GM12878 (cell line): ENCODE measurements around the gene GNAL. TPM values are rescaled to one million over a fixed set of nuclear protein-coding genes. Genes with fewer than 3 reads are reported as not detected.

Experiments used
- ATAC-seq: fragments of 200-7000 bp; cut with Tn5 transposase; 3 replicates; pipeline ENCODE4 v1.9.1; 2020; ENCODE audit warnings: mild to moderate bottlenecking, moderate library complexity
- BruUV-seq: library from RNA; stranded (reverse); fragments of 400-500 nt; replicated peaks from 2 replicates; lab custom pipeline; 2021; lab: Mats Ljungman, UMichigan
- CTCF ChIA-PET: fragments of 300-600 bp; sonication (Branson Sonifier 250); formaldehyde crosslinking; extraction: SDS; loops from one replicate; lab custom pipeline; 2021; ENCODE audit warnings: inconsistent platforms; lab: Yijun Ruan, JAX
- POLR2A ChIA-PET: fragments of 350-600 bp; formaldehyde crosslinking; extraction: SDS; loops from one replicate; lab custom pipeline; 2021; ENCODE audit warnings: inconsistent platforms; lab: Charles Lee
- RAD21 ChIA-PET: fragments of 300-600 bp; sonication (Branson Sonifier 250); formaldehyde crosslinking; loops from one replicate; lab custom pipeline; 2023; ENCODE audit warnings: antibody characterized with exemption; ENCODE audit not compliant: unreplicated experiment; lab: Charles Lee
- SMC1A ChIA-PET: fragments of 300-600 bp; sonication (Branson Sonifier 250); formaldehyde crosslinking; loops from one replicate; lab custom pipeline; 2023; ENCODE audit not compliant: unreplicated experiment, uncharacterized antibody; lab: Charles Lee
- DNase-seq: peaks from one replicate; pipeline ENCODE4 v3.0.0-alpha.2; 2011; ENCODE audit warnings: low read depth, low spot score
- FAIRE-seq: peaks from 3 replicates; lab custom pipeline; 2011; peaks lifted over from hg19 to GRCh38; lab: Jason Lieb, UNC
- H2AFZ ChIP-seq: 2 replicates; pipeline ENCODE4 v1.6.0; 2011; ENCODE audit warnings: low read depth, low read length, control low read depth; ENCODE audit not compliant: control insufficient read depth
- H3K27ac ChIP-seq: 2 replicates; pipeline ENCODE4 v1.5.1; 2011; ENCODE audit warnings: control low read depth; ENCODE audit not compliant: control insufficient read depth, insufficient read depth
- H3K27me3 ChIP-seq, 2 experiments: replicated peaks in 1 of 2; 2 replicates each; pipeline versions ENCODE4 v1.6.0 to v1.6.1; 2011; ENCODE audit warnings: low read length in 1 of 2; ENCODE audit not compliant: control insufficient read depth in 2 of 2, insufficient read depth in 2 of 2
- H3K36me3 ChIP-seq, 2 experiments: 2 replicates each; pipeline ENCODE4 v1.5.1; 2011; ENCODE audit warnings: low read length in 1 of 2; ENCODE audit not compliant: control insufficient read depth in 2 of 2, insufficient read depth in 2 of 2
- H3K4me1 ChIP-seq: 2 replicates; pipeline ENCODE4 v1.6.1; 2011; ENCODE audit warnings: mild to moderate bottlenecking, low read length, moderate library complexity, mixed read lengths; ENCODE audit not compliant: control insufficient read depth, insufficient read depth
- H3K4me2 ChIP-seq: 2 replicates; pipeline ENCODE4 v1.6.0; 2011; ENCODE audit warnings: control low read depth; ENCODE audit not compliant: control insufficient read depth, insufficient read depth
- H3K4me3 ChIP-seq: fragments of 200-600 bp; sonication (generic); 2 replicates; pipeline ENCODE4 v1.5.1; 2016
- H3K79me2 ChIP-seq: 2 replicates; pipeline ENCODE4 v1.6.0; 2011; ENCODE audit warnings: low read length; ENCODE audit not compliant: control insufficient read depth, insufficient read depth
- H3K9ac ChIP-seq: 2 replicates; pipeline ENCODE4 v1.8.0; 2011; ENCODE audit warnings: low read length, control low read depth, mixed read lengths; ENCODE audit not compliant: control insufficient read depth, insufficient read depth
- H3K9me3 ChIP-seq: replicated peaks from 3 replicates; pipeline ENCODE4 v1.5.1; 2011; ENCODE audit warnings: mild to moderate bottlenecking, low read length; ENCODE audit not compliant: control insufficient read depth, insufficient read depth
- H4K20me1 ChIP-seq: 2 replicates; pipeline ENCODE4 v1.6.0; 2011; ENCODE audit not compliant: control insufficient read depth, insufficient read depth
- CBX3 ChIP-seq: fragments of 200-600 bp; sonication (generic); IDR thresholded peaks from 2 replicates; pipeline ENCODE4 v1.6.1; 2016; ENCODE audit warnings: low read depth, borderline replicate concordance
- CHD2 ChIP-seq: IDR thresholded peaks from 2 replicates; pipeline ENCODE4 v1.6.1; 2011; ENCODE audit warnings: low read depth, low read length, improper control_type of control experiment, borderline replicate concordance
- IKZF2 ChIP-seq, 2 experiments: fragments of 450-650 bp; IDR thresholded peaks; 2 replicates each; pipeline ENCODE4 v1.6.1; 2017; ENCODE audit warnings: mild to moderate bottlenecking in 2 of 2, moderate library complexity in 2 of 2
- POLR2A ChIP-seq: IDR thresholded peaks from 2 replicates; pipeline ENCODE4 v1.6.1; 2011; ENCODE audit warnings: low read depth, mild to moderate bottlenecking, low read length
- TBL1XR1 ChIP-seq: IDR thresholded peaks from 2 replicates; pipeline ENCODE4 v1.6.1; 2012; ENCODE audit warnings: low read depth, low read length, improper control_type of control experiment
- WGBS: methylation state at CpG from one replicate; pipeline ENCODE4 v1.1.6; 2016; ENCODE audit warnings: low lambda C conversion rate; ENCODE audit not compliant: insufficient replicate concordance, insufficient coverage; ENCODE audit errors: missing lambda C conversion rate; 5-methylcytosine and 5-hydroxymethylcytosine counted together
- in situ Hi-C: fragments of 300-500 bp; cut with MboI; formaldehyde crosslinking; loops from 9 replicates; pipeline ENCODE4 v1.14.3; 2018; ENCODE audit warnings: mixed read lengths
- intact Hi-C: fragments of 100-400 bp; cut with micrococcal nuclease; formaldehyde crosslinking; loops from one replicate; pipeline ENCODE4 v1.14.2; 2022; ENCODE audit not compliant: unreplicated experiment
- polyA plus RNA-seq, 11 experiments: library from polyadenylated mRNA; depleted of rRNA in 4 of 11; unstranded in 6 of 11; stranded (reverse) in 5 of 11; fragments of >200 nt; fragmentation: Nextera tagmentation in 4 of 11; fragmentation: Illumina TruSeq in 1 of 11; extraction: Ambion mirVana in 4 of 11; extraction: Trizol in 1 of 11; gene quantifications; 1 replicate in 1 of 11; 2 replicates in 10 of 11; pipeline versions ENCODE4 v1.2.1 to v1.2.3, GENCODE V29; 2011 to 2016; ENCODE audit warnings: inconsistent platforms in 2 of 11, missing spikeins in 2 of 11, low read depth in 1 of 11
- total RNA-seq, 4 experiments: library from RNA; depleted of rRNA in 3 of 4; stranded (reverse); fragments of >200 nt in 3 of 4; fragmentation: Illumina TruSeq in 1 of 4; extraction: Trizol in 1 of 4; gene quantifications; 2 replicates each; pipeline versions ENCODE4 v1.2.1 to v1.2.3, GENCODE V29; 2013 to 2021

GNAL gene
- total and polyA plus RNA-seq, 10 of the 15 experiments (the other 5 are each of a cell fraction or from before 2014, with no cell fraction given), result 0.02 to 0.39 (median 0.05) TPM; not detected in 5

GRCh38 chr18:11750581-11751310 lies 61.7 kb downstream of the GNAL start:
- DNase-seq, result no peak
- in situ Hi-C loops, result no loop called here
- SMC1A ChIA-PET, result no interaction called here

DNA sequence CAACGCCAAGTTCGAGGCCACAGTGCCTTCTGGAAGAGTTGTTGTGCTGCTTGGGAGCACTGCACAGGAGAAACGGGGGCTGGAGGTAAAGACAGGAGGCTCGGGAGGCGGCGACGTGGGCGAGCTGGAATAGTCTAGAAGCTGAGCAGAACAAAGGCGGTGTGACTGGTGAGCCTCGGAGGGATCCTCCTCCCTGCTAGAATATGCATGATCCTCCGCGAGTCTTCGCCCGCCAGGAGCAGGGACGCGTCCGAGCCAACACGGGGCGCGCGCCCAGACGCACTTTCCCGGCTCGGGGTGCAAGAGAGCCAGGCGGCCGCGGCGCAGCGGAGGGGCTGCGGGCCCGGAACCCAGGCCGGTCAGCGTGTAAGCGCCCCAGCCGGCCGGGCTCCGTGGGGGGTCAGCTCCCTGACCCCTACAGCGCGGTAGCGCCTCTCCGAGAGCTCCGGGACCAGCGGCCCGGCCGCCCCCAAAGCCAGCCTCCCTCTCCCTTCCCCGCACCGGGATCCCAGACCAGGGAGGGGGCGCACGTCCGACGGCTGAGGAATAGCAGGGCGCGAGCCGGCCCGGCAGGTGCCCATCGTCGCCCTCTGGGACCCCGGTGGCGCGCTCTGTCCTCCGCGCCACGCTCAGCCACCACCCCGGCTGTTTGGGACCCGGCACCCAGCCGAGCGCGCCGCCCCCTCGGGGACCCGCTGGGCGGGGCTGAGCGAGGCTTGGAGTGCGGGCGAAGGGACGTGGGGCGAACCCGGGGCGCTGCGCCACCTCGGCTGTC lies 62.5 kb downstream of the GNAL start:
- H4K20me1 ChIP-seq, result no peaks in the 10 kb centered on the region
- no peak overlapping the region for H3K27ac ChIP-seq
- H3K9ac ChIP-seq, result no peak overlapping the region
- DNase-seq (no peak), FAIRE-seq (no peak), ATAC-seq (no peak)
- RAD21 ChIA-PET, result no interaction called here
- no peak overlapping the region for H2AFZ ChIP-seq
- H3K4me2 ChIP-seq, result no peak overlapping the region
- H3K36me3 ChIP-seq, result no peaks in the 10 kb centered on the region
- H3K4me1 ChIP-seq, result no peaks in the 10 kb centered on the region
- no peaks in the 10 kb centered on the region for H3K79me2 ChIP-seq
- SMC1A ChIA-PET, result no interaction called here
- TF ChIP-seq TBL1XR1 (no peak), CHD2 (no peak), CBX3 (no peak), POLR2A (no peak)
- in situ Hi-C loops, result no loop called here
- POLR2A ChIA-PET, result no interaction called here
- intact Hi-C loops, result loop anchor here (10.0 kb wide), 1 partner anchor 63 kb away; no protein-coding TSS in a partner anchor
- no peaks in the 10 kb centered on the region; the same call in 2 of the 3 replicates for H3K9me3 ChIP-seq
- H3K27me3 ChIP-seq, result peaks cover 2 to 6% of the 10 kb centered on the region in 2 experiments; a peak in 3 of 4 replicates
- 46% methylated on average over 63 of the region's 81 CpGs for WGBS
- no peak overlapping the region for H3K4me3 ChIP-seq
- BruUV-seq, result no TSS peak
- CTCF ChIA-PET, result no interaction called here

More at GRCh38 chr18:11750581-11751310, 61.7 kb downstream of the GNAL start:
- Histone ChIP-seq H3K79me2 (no peaks in the 10 kb centered on the region), H3K9ac (no peak overlapping the region), H3K4me3 (no peak overlapping the region), H3K9me3 (no peaks in the 10 kb centered on the region; the same call in 2 of the 3 replicates), H3K27me3 (peaks cover 2 to 6% of the 10 kb centered on the region in 2 experiments; a peak in 3 of 4 replicates), H3K4me2 (no peak overlapping the region), H3K4me1 (no peaks in the 10 kb centered on the region), H2AFZ (no peak overlapping the region), H4K20me1 (no peaks in the 10 kb centered on the region), H3K27ac (no peak overlapping the region), H3K36me3 (no peaks in the 10 kb centered on the region)
- ChIA-PET RAD21 (no interaction called here), POLR2A (no interaction called here), CTCF (no interaction called here)
- intact Hi-C loops, result loop anchor here (10.0 kb wide), 1 partner anchor 64 kb away; no protein-coding TSS in a partner anchor
- no TSS peak for BruUV-seq
- no peak for TF ChIP-seq IKZF2 (IDR thresholded peaks at IDR 0.05)
- WGBS, result 81% methylated on average over 31 of the region's 32 CpGs
- FAIRE-seq (no peak), ATAC-seq (no peak)
